ENCODE results near the gene USP32.
"Not testable (repeated sequence)": the region's sequence is repeated elsewhere in the genome, so short reads cannot be mapped to it uniquely, and the experiment has no call there.

USP32 gene

GRCh38 chr17:60327134-60327900, 64.6 kb downstream of the USP32 start:
- no peak for DNase-seq

- DNase-seq, result no peak
These were observed 65.2 kb downstream of the USP32 start for GRCh38 chr17:60326702-60327101.

GRCh38 chr17:60325730-60326524, 66.0 kb downstream of the USP32 start:
- no peak for DNase-seq

- DNase-seq, result no peak
These were observed 68.2 kb downstream of the USP32 start for GRCh38 chr17:60323754-60324153.

- DNase-seq, result no peak
These were observed 69.9 kb downstream of the USP32 start for GRCh38 chr17:60322056-60322387.

GRCh38 chr17:60321336-60322055, 70.4 kb downstream of the USP32 start:
- DNase-seq, result no peak

GRCh38 chr17:60318830-60319229, 73.1 kb downstream of the USP32 start:
- no peak for DNase-seq

- no peak for DNase-seq
These were observed 73.6 kb downstream of the USP32 start for GRCh38 chr17:60318326-60318725.

- no peak for DNase-seq
These were observed 76.3 kb downstream of the USP32 start for GRCh38 chr17:60315650-60316049.

- not testable (repeated sequence) for DNase-seq
These were observed 77.0 kb downstream of the USP32 start for GRCh38 chr17:60314900-60315299.

GRCh38 chr17:60314423-60314822, 77.5 kb downstream of the USP32 start:
- DNase-seq, result no peak

- no peak for DNase-seq
These were observed 80.0 kb downstream of the USP32 start for GRCh38 chr17:60311936-60312335.

GRCh38 chr17:60311186-60311585, 80.7 kb downstream of the USP32 start:
- DNase-seq, result no peak

GRCh38 chr17:60305141-60305540, 86.8 kb downstream of the USP32 start:
- DNase-seq, result no peak

GRCh38 chr17:60304502-60304901, 87.4 kb downstream of the USP32 start:
- DNase-seq, result no peak

- no peak for DNase-seq
These were observed 88.4 kb downstream of the USP32 start for GRCh38 chr17:60303406-60304099.

GRCh38 chr17:60301649-60302048, 90.3 kb downstream of the USP32 start:
- DNase-seq, result no peak

- DNase-seq, result no peak
These were observed 91.0 kb downstream of the USP32 start for GRCh38 chr17:60300949-60301348.

- no peak for DNase-seq
These were observed 91.9 kb downstream of the USP32 start for GRCh38 chr17:60300011-60300410.

GRCh38 chr17:60297760-60298401, 94.1 kb downstream of the USP32 start:
- no peak for DNase-seq

- no peak for DNase-seq
These were observed 95.8 kb downstream of the USP32 start for GRCh38 chr17:60296177-60296576.

GRCh38 chr17:60293580-60294335, 98.2 kb downstream of the USP32 start:
- no peak for DNase-seq

All from NCI-H1092 treated with DMSO at 0.1 percent for 48 hours (cell line).